Esophagus muscularis mucosa (tissue), 4 donors: ENCODE data around the gene SAMD3.

ENCODE experiments used
- EP300 ChIP-seq: sonication (generic); formaldehyde crosslinking; IDR thresholded peaks from one replicate; pipeline ENCODE4 v1.6.1; 2017; ENCODE audit warnings: antibody characterized with exemption
- POLR2A ChIP-seq: fragments of 450-650 bp; IDR thresholded peaks from one replicate; pipeline ENCODE4 v1.6.1; 2017; ENCODE audit warnings: antibody characterized with exemption, moderate library complexity, mild to moderate bottlenecking, low read depth
- TF ChIP-seq, protein P1 (sequence below), 3 experiments: fragments of 200-600 bp in 2 of 3; fragments of 450-650 bp in 1 of 3; sonication (generic) in 2 of 3; IDR thresholded peaks; one replicate each; pipeline ENCODE4 v1.5.1; 2017 to 2019; ENCODE audit warnings: antibody characterized with exemption in 3 of 3, mild to moderate bottlenecking in 2 of 3, moderate library complexity in 1 of 3

DNA sequence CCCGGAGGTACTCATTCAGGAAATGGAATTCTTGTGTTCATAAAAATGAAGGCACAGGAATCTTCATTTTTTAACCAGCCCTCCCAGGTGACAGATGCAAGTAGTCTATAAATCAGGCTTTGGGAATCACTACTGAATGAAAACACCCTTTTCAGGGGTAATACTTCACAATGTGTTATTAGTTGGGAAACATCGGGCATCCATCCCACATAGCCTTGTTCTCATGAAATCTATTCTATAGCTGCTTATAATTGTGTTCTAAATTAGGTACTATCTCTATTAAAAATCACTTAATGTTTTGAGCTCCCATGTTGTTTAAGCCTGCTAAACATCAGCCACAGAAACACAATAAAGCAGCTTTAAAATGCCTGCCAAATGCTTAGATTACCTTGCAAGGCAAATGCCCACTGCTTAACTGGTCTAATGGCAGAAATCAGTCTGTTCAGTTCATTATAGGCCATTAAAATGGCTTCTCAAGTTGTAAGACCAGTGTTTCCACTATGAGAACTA is 109.5 kb downstream of the SAMD3 start:
- TF ChIP-seq, protein P1, sequence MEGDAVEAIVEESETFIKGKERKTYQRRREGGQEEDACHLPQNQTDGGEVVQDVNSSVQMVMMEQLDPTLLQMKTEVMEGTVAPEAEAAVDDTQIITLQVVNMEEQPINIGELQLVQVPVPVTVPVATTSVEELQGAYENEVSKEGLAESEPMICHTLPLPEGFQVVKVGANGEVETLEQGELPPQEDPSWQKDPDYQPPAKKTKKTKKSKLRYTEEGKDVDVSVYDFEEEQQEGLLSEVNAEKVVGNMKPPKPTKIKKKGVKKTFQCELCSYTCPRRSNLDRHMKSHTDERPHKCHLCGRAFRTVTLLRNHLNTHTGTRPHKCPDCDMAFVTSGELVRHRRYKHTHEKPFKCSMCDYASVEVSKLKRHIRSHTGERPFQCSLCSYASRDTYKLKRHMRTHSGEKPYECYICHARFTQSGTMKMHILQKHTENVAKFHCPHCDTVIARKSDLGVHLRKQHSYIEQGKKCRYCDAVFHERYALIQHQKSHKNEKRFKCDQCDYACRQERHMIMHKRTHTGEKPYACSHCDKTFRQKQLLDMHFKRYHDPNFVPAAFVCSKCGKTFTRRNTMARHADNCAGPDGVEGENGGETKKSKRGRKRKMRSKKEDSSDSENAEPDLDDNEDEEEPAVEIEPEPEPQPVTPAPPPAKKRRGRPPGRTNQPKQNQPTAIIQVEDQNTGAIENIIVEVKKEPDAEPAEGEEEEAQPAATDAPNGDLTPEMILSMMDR (IDR thresholded peaks at IDR 0.05), result no peak
- no peak for TF ChIP-seq POLR2A
- no peak for TF ChIP-seq EP300
